ENCODE data around the gene CEP128.

Gene CEP128

GRCh38 chr14:80768646-80769045 is 172.9 kb downstream of the CEP128 start:
- no peak for DNase-seq

GRCh38 chr14:80764921-80765507 is 176.5 kb downstream of the CEP128 start:
- DNase-seq, result no peak

- no peak for DNase-seq
Measured at GRCh38 chr14:80764496-80764895, 177.0 kb downstream of the CEP128 start.

- no peak for DNase-seq
Measured at GRCh38 chr14:80762641-80763228, 178.8 kb downstream of the CEP128 start.

- no peak for DNase-seq
Measured at GRCh38 chr14:80754696-80755095, 186.8 kb downstream of the CEP128 start.

- no peak for DNase-seq
Measured at GRCh38 chr14:80751285-80751684, 190.3 kb downstream of the CEP128 start.

GRCh38 chr14:80726211-80726610 is 215.3 kb downstream of the CEP128 start:
- DNase-seq, result no peak

GRCh38 chr14:80718940-80719339 is 222.6 kb downstream of the CEP128 start:
- DNase-seq, result no peak

GRCh38 chr14:80714474-80714873 is 227.1 kb downstream of the CEP128 start:
- DNase-seq, result no peak

- DNase-seq, result no peak
Measured at GRCh38 chr14:80713076-80713850, 228.3 kb downstream of the CEP128 start.

- no peak for DNase-seq
Measured at GRCh38 chr14:80705241-80705980, 236.1 kb downstream of the CEP128 start.

- no peak for DNase-seq
Measured at GRCh38 chr14:80700601-80701000, 240.9 kb downstream of the CEP128 start.

GRCh38 chr14:80699861-80700260 is 241.7 kb downstream of the CEP128 start:
- DNase-seq, result no peak

- no peak for DNase-seq
Measured at GRCh38 chr14:80698974-80699373, 242.6 kb downstream of the CEP128 start.

- no peak for DNase-seq
Measured at GRCh38 chr14:80695869-80696268, 245.7 kb downstream of the CEP128 start.

- no peak for DNase-seq
Measured at GRCh38 chr14:80692903-80693302, 248.6 kb downstream of the CEP128 start.

GRCh38 chr14:80681651-80682050 is 259.9 kb downstream of the CEP128 start:
- no peak for DNase-seq

GRCh38 chr14:80679273-80679672 is 262.3 kb downstream of the CEP128 start:
- no peak for DNase-seq

GRCh38 chr14:80678436-80678835 is 263.1 kb downstream of the CEP128 start:
- DNase-seq, result no peak

GRCh38 chr14:80669426-80669825 is 272.1 kb downstream of the CEP128 start:
- no peak for DNase-seq

- no peak for DNase-seq
Measured at GRCh38 chr14:80664576-80664975, 277.0 kb downstream of the CEP128 start.

GRCh38 chr14:80663541-80663940 is 278.0 kb downstream of the CEP128 start:
- no peak for DNase-seq

GRCh38 chr14:80659783-80660182 is 281.8 kb downstream of the CEP128 start:
- DNase-seq, result no peak

GRCh38 chr14:80658733-80659132 is 282.8 kb downstream of the CEP128 start:
- DNase-seq, result no peak
